ENCODE measurements around the gene BSN.
A peak's percentile ranks its signal among the peaks of the same experiment; 100 is the strongest.

BSN gene

GRCh38 chr3:49711489-49711888, 157.2 kb downstream of the BSN start:
- no peak for DNase-seq (ENCODE audit: extremely low read depth in 1 of 2, low read depth in 1 of 2)

- DNase-seq (ENCODE audit: extremely low read depth in 1 of 2, low read depth in 1 of 2) = no peak
These were observed 157.9 kb downstream of the BSN start for GRCh38 chr3:49712166-49712565.

GRCh38 chr3:49712631-49713317, 158.5 kb downstream of the BSN start:
- no peak for DNase-seq (ENCODE audit: extremely low read depth in 1 of 2, low read depth in 1 of 2)

GRCh38 chr3:49713336-49714105, 159.2 kb downstream of the BSN start:
- DNase-seq (ENCODE audit: extremely low read depth in 1 of 2, low read depth in 1 of 2) = no peak

GRCh38 chr3:49714728-49715550, 160.7 kb downstream of the BSN start:
- no peak for DNase-seq (ENCODE audit: extremely low read depth in 1 of 2, low read depth in 1 of 2)

GRCh38 chr3:49715611-49716121, 161.4 kb downstream of the BSN start:
- DNase-seq (ENCODE audit: extremely low read depth in 1 of 2, low read depth in 1 of 2) = no peak

- DNase-seq (ENCODE audit: extremely low read depth in 1 of 2, low read depth in 1 of 2) = no peak
These were observed 161.9 kb downstream of the BSN start for GRCh38 chr3:49716169-49716568.

GRCh38 chr3:49716691-49717210, 162.5 kb downstream of the BSN start:
- no peak for DNase-seq (ENCODE audit: extremely low read depth in 1 of 2, low read depth in 1 of 2)

- DNase-seq (ENCODE audit: extremely low read depth in 1 of 2, low read depth in 1 of 2) = no peak
These were observed 163.1 kb downstream of the BSN start for GRCh38 chr3:49717211-49717958.

GRCh38 chr3:49717959-49718857, 163.9 kb downstream of the BSN start:
- no peak for DNase-seq (ENCODE audit: extremely low read depth in 1 of 2, low read depth in 1 of 2)

GRCh38 chr3:49718858-49719213, 164.6 kb downstream of the BSN start:
- no peak for DNase-seq (ENCODE audit: extremely low read depth in 1 of 2, low read depth in 1 of 2)

GRCh38 chr3:49719214-49719884, 165.1 kb downstream of the BSN start, which contains the start of gene AMIGO3:
Gene AMIGO3, minus strand, starts transcription at chr3:49719684. Its CDS starts 219 bp downstream, at chr3:49719465.
- DNase-seq (ENCODE audit: extremely low read depth in 1 of 2, low read depth in 1 of 2) = peak; percentile 83 to 90

All from stimulated activated CD8-positive, alpha-beta memory T cell treated with anti-CD3 and anti-CD28 coated beads, Interleukin-7, amount 100 ng/mL, for 48 hours (primary cell).